Measurements from ENCODE around the gene PPM1M. TPM values are rescaled to one million over a fixed set of nuclear protein-coding genes. Genes with fewer than 3 reads are reported as not detected.

The PPM1M gene
- total RNA-seq, 4 donors from 2014 or later = 13.0 to 44.7 (median 35.3) TPM

DNA sequence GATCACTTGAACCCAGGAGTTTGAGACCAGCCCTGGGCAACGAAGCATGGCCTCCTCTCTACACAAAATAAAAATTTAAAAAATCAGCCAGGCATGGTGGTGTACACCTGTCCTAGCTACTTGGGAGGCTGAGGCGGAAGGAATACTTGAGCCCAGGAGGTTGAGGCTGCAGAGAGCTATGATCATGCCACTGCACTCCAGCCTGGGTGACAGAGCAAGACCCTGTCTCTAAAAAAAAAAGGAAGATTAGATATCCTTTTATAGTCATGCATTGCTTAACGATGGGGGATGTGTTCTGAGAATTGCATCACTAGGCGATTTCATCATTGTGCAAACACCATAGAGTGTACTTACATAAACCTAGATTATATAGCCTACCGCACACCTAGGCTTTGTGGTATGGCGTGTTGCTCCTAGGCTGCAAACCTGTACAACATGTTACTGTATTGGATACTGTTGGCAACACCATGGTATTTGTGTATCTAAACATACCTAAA is 35.0 kb upstream of the PPM1M start:
- TF ChIP-seq, protein P1, sequence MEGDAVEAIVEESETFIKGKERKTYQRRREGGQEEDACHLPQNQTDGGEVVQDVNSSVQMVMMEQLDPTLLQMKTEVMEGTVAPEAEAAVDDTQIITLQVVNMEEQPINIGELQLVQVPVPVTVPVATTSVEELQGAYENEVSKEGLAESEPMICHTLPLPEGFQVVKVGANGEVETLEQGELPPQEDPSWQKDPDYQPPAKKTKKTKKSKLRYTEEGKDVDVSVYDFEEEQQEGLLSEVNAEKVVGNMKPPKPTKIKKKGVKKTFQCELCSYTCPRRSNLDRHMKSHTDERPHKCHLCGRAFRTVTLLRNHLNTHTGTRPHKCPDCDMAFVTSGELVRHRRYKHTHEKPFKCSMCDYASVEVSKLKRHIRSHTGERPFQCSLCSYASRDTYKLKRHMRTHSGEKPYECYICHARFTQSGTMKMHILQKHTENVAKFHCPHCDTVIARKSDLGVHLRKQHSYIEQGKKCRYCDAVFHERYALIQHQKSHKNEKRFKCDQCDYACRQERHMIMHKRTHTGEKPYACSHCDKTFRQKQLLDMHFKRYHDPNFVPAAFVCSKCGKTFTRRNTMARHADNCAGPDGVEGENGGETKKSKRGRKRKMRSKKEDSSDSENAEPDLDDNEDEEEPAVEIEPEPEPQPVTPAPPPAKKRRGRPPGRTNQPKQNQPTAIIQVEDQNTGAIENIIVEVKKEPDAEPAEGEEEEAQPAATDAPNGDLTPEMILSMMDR (IDR thresholded peaks at IDR 0.05; ENCODE audit: low read depth) = no peak

- TF ChIP-seq, protein P1 (IDR thresholded peaks at IDR 0.05; ENCODE audit: low read depth) = no peak
Measured at GRCh38 chr3:52211268-52211891, 34.2 kb upstream of the PPM1M start.

GRCh38 chr3:52213005-52213404 is 32.6 kb upstream of the PPM1M start:
- TF ChIP-seq, protein P1 (IDR thresholded peaks at IDR 0.05; ENCODE audit: low read depth) = no peak

DNA sequence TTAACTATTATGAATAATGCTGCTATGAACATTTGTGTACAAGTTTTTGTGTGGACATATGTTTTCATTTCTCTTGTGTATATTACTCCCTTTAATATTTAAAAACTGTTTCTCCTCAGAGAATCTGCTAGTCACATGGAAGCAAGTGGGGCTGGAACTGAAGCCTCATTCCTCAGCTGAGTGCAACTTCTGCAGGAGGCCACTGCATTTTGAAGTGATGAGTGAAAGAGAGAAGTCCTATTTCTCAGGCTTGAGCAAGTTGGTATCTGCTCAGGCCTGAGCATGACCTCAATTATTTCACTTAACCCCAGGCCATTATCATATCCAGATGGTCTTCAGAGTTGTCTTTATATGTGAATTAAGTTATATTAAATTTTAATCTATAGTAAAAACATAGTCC is 31.7 kb upstream of the PPM1M start:
- TF ChIP-seq, protein P1 (IDR thresholded peaks at IDR 0.05; ENCODE audit: low read depth) = no peak

DNA sequence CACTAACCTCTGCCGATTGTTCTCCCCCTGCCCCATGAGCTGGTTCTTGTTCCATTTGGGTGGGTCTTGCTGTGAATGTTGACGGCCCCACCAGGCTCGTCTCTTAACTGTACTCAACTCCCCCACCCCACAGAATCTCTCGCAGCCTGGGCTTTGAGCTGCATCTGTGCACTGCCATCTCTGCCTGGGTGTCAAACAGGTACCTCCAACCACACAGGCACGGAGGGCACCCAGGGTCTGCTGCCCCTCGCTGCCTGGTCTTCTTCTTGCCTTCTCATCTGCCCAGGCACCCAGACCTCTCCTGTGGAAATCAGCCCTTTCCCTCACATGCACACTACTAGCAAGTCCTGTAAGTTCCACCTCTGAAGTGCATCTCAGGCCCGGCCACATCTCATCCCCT is 30.2 kb upstream of the PPM1M start:
- TF ChIP-seq, protein P1 (IDR thresholded peaks at IDR 0.05; ENCODE audit: low read depth) = no peak

- TF ChIP-seq, protein P1 (IDR thresholded peaks at IDR 0.05; ENCODE audit: low read depth) = no peak
Measured at GRCh38 chr3:52216585-52217408, 28.8 kb upstream of the PPM1M start.

- TF ChIP-seq, protein P1 (IDR thresholded peaks at IDR 0.05; ENCODE audit: low read depth) = no peak
Measured at GRCh38 chr3:52217409-52217805, 28.2 kb upstream of the PPM1M start.
